HCT116 (cell line): ENCODE results near the gene ADAMTS3. TPM values are rescaled to one million over a fixed set of nuclear protein-coding genes. Genes with fewer than 3 reads are reported as not detected.

Experiments
- ATAC-seq: fragments of 200-7000 bp; cut with Tn5 transposase; 2 replicates; pipeline ENCODE4 v1.9.1; 2020; ENCODE audit warnings: mild to moderate bottlenecking, moderate library complexity
- BruUV-seq: library from RNA; stranded (reverse); fragments of 400-500 nt; replicated peaks from 2 replicates; lab custom pipeline; 2021; lab: Mats Ljungman, UMichigan
- CTCF ChIA-PET: fragments of 300-600 bp; sonication (Branson Sonifier 250); formaldehyde crosslinking; loops from one replicate; lab custom pipeline; 2021; ENCODE audit warnings: antibody characterized with exemption; lab: Charles Lee
- POLR2A ChIA-PET: fragments of 300-600, 350-600 bp; sonication (Branson Sonifier 250); formaldehyde crosslinking; loops from one replicate; lab custom pipeline; 2021; ENCODE audit warnings: antibody characterized with exemption; lab: Charles Lee
- RAD21 ChIA-PET, 2 experiments: fragments of 300-600 bp; sonication (Branson Sonifier 250); formaldehyde crosslinking; loops; one replicate each; lab custom pipeline; 2023; ENCODE audit warnings: low total read pairs in 2 of 2; ENCODE audit not compliant: uncharacterized antibody in 2 of 2, unreplicated experiment in 2 of 2, low non-redundant PET in 1 of 2; lab: Charles Lee
- DNase-seq: peaks from one replicate; pipeline ENCODE4 v3.0.0-alpha.2; 2010; ENCODE audit warnings: low read depth, low spot score
- H2AFZ ChIP-seq: fragments of 200-600 bp; shearing (Covaris generic), sonication (generic); 2 replicates; pipeline ENCODE4 v1.6.1; 2017; ENCODE audit warnings: low read depth, mixed run types, mixed read lengths, antibody characterized with exemption, low read length; ENCODE audit not compliant: poor library complexity, severe bottlenecking
- H3K27ac ChIP-seq: 2 replicates; pipeline ENCODE4 v1.5.1; 2012; ENCODE audit warnings: low read depth, low read length
- H3K27me3 ChIP-seq: fragments of 200-600 bp; sonication (generic); 2 replicates; pipeline ENCODE4 v1.6.1; 2016; ENCODE audit warnings: mixed run types, low read length, mixed read lengths; ENCODE audit not compliant: insufficient read depth
- H3K36me3 ChIP-seq, 2 experiments: fragments of 200-500 bp in 1 of 2; fragments of 200-600 bp in 1 of 2; sonication (Bioruptor generic) in 1 of 2; sonication (generic) in 1 of 2; 2 replicates each; pipeline versions ENCODE4 v1.5.1 to v1.6.1; 2014 to 2016; ENCODE audit warnings: low read length in 2 of 2, inconsistent platforms in 1 of 2, mixed read lengths in 1 of 2, mixed run types in 1 of 2; ENCODE audit not compliant: insufficient read depth in 2 of 2, control insufficient read depth in 1 of 2
- H3K4me1 ChIP-seq, 2 experiments: fragments of 200-600 bp in 1 of 2; sonication (generic) in 1 of 2; 2 replicates each; pipeline versions ENCODE4 v1.5.1 to v1.6.1; 2012 to 2017; ENCODE audit warnings: low read length in 2 of 2, inconsistent platforms in 1 of 2, mild to moderate bottlenecking in 1 of 2, mixed read lengths in 1 of 2, mixed run types in 1 of 2, moderate library complexity in 1 of 2; ENCODE audit not compliant: insufficient read depth in 2 of 2, control insufficient read depth in 1 of 2
- H3K4me2 ChIP-seq: fragments of 200-600 bp; sonication (generic); 2 replicates; pipeline ENCODE4 v1.6.1; 2017; ENCODE audit warnings: mixed run types, low read length, mixed read lengths
- H3K4me3 ChIP-seq, 2 experiments: fragments of 200-600 bp in 1 of 2; sonication (generic) in 1 of 2; replicated peaks in 1 of 2; 2 replicates each; pipeline ENCODE4 v1.5.1; 2011 to 2016; ENCODE audit warnings: low read length in 2 of 2, control low read depth in 1 of 2, low read depth in 1 of 2, mild to moderate bottlenecking in 1 of 2, mixed read lengths in 1 of 2, mixed run types in 1 of 2
- H3K79me2 ChIP-seq: fragments of 200-600 bp; sonication (generic); 2 replicates; pipeline ENCODE4 v1.6.1; 2017; ENCODE audit warnings: mild to moderate bottlenecking, mixed run types, low read length, moderate library complexity, mixed read lengths; ENCODE audit not compliant: insufficient read depth
- H3K9ac ChIP-seq: fragments of 200-600 bp; sonication (generic); 2 replicates; pipeline ENCODE4 v1.6.1; 2016; ENCODE audit warnings: low read length, mixed read lengths
- H3K9me2 ChIP-seq: fragments of 200-600 bp; sonication (generic), shearing (Covaris generic); 2 replicates; pipeline ENCODE4 v1.6.1; 2017; ENCODE audit warnings: mixed run types, mild to moderate bottlenecking, moderate library complexity; ENCODE audit not compliant: insufficient read depth
- H3K9me3 ChIP-seq, 2 experiments: fragments of 200-500 bp in 1 of 2; fragments of 200-600 bp in 1 of 2; sonication (Bioruptor generic) in 1 of 2; sonication (generic) in 1 of 2; 2 replicates each; pipeline ENCODE4 v1.6.1; 2014 to 2017; ENCODE audit warnings: low read length in 2 of 2, mixed read lengths in 2 of 2, inconsistent platforms in 1 of 2, low read depth in 1 of 2, mild to moderate bottlenecking in 1 of 2, mixed run types in 1 of 2, moderate library complexity in 1 of 2; ENCODE audit not compliant: control insufficient read depth in 1 of 2, insufficient read depth in 1 of 2
- H4K20me1 ChIP-seq: fragments of 200-600 bp; sonication (generic), shearing (Covaris generic); 2 replicates; pipeline ENCODE4 v1.6.1; 2017; ENCODE audit warnings: mixed run types, mild to moderate bottlenecking, moderate library complexity; ENCODE audit not compliant: insufficient read depth
- CEBPB ChIP-seq: IDR thresholded peaks from 2 replicates; pipeline ENCODE4 v1.6.1; 2012; ENCODE audit warnings: low read depth
- EGR1 ChIP-seq: IDR thresholded peaks from 2 replicates; pipeline ENCODE4 v1.6.1; 2012; ENCODE audit warnings: low read depth
- ELF1 ChIP-seq: IDR thresholded peaks from 2 replicates; pipeline ENCODE4 v1.6.1; 2012; ENCODE audit warnings: low read depth, borderline replicate concordance
- EZH2 ChIP-seq: fragments of 200-600 bp; sonication (generic); IDR thresholded peaks from 2 replicates; pipeline ENCODE4 v1.6.1; 2017; ENCODE audit warnings: antibody characterized with exemption, mixed run types
- JUND ChIP-seq: IDR thresholded peaks from 2 replicates; pipeline ENCODE4 v1.6.1; 2012
- POLR2A ChIP-seq: IDR thresholded peaks from 2 replicates; pipeline ENCODE4 v1.7.0; 2011; ENCODE audit warnings: borderline replicate concordance; ENCODE audit not compliant: insufficient read depth, insufficient read length; ENCODE audit errors: extremely low read depth
- POLR2AphosphoS5 ChIP-seq: IDR thresholded peaks from 2 replicates; pipeline ENCODE4 v1.6.1; 2011; ENCODE audit warnings: mild to moderate bottlenecking, low read depth, low read length, moderate library complexity
- RAD21 ChIP-seq: IDR thresholded peaks from 2 replicates; pipeline ENCODE4 v1.6.1; 2012; ENCODE audit warnings: low read depth, mild to moderate bottlenecking
- SP1 ChIP-seq: IDR thresholded peaks from 2 replicates; pipeline ENCODE4 v1.6.1; 2012; ENCODE audit warnings: low read depth
- SRF ChIP-seq: IDR thresholded peaks from 2 replicates; pipeline ENCODE4 v1.6.1; 2012; ENCODE audit warnings: low read depth
- ZFX ChIP-seq: fragments of 450-650 bp; IDR thresholded peaks from 2 replicates; pipeline ENCODE4 v1.6.1; 2017
- ZNF274 ChIP-seq: fragments of 200-500 bp; sonication (Bioruptor generic); IDR thresholded peaks from 2 replicates; pipeline ENCODE4 v1.6.1; 2014; ENCODE audit warnings: mild to moderate bottlenecking, low read depth, low read length, inconsistent platforms
- intact Hi-C: fragments of 100-400 bp; cut with micrococcal nuclease; formaldehyde crosslinking; loops from 2 replicates; pipeline ENCODE4 v1.10.0; 2022
- total RNA-seq: library from RNA; stranded (reverse); gene quantifications from one replicate; pipeline ENCODE4 v1.2.1, GENCODE V29; 2021; ENCODE audit not compliant: unreplicated experiment
- TF ChIP-seq, protein P1 (sequence below): IDR thresholded peaks from 2 replicates; pipeline ENCODE4 v1.6.1; 2011; ENCODE audit warnings: mild to moderate bottlenecking, low read length, moderate library complexity; ENCODE audit not compliant: insufficient replicate concordance; ENCODE audit errors: extremely low read depth
- TF ChIP-seq, protein P2 (sequence below): IDR thresholded peaks from 2 replicates; pipeline ENCODE4 v1.6.1; 2012

ADAMTS3 gene
- total RNA-seq, 1 experiment from 2014 or later, result not detected

DNA sequence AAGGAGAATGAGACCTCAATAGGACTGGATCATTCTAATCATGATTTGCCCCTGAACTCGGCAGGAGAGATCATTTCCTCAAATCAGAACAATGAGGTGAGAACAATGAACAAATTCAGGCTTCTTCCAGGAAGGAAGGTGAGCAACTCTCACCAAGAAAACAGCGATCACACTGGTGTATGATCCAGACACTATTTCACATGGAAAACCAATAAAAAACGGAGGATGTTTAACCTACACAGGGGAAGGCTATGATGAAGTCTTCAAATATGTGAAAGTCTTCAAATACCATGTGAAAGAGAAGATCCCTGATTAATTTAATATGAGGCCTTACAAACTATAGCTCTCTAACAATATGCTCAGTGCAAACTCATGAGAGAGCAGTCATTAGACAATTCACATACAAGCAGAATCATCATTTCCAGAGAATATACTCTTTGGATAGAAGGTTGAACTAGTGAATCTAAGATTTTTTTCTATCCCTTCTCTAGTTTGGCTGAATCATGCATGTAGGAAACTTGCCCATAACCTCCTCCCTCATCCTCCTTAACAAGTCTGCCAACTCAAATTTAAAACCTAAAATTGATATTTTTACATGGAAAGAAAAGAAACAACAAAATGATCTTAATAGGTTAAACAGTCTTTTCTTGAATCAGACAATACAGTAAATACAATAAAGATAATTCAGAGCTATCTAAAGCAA, 122.5 kb downstream of the ADAMTS3 start:
- no peaks in the 10 kb centered on the region for H3K36me3 ChIP-seq
- H4K20me1 ChIP-seq, result no peaks in the 10 kb centered on the region
- H3K9me3 ChIP-seq, result peaks cover 4 to 10% of the 10 kb centered on the region in 2 experiments; a peak in 1 of 4 replicates
- ChIA-PET POLR2A (no interaction called here), CTCF (no interaction called here), RAD21 (no interaction called here)
- H3K4me1 ChIP-seq, result no peaks in the 10 kb centered on the region
- no peaks in the 10 kb centered on the region for H3K27me3 ChIP-seq
- TF ChIP-seq ZFX (no peak), ELF1 (no peak), SP1 (no peak), JUND (no peak), POLR2AphosphoS5 (no peak), EGR1 (no peak), POLR2A (no peak), CEBPB (no peak), ZNF274 (no peak), SRF (no peak), RAD21 (no peak), EZH2 (no peak)
- TF ChIP-seq, protein P1, sequence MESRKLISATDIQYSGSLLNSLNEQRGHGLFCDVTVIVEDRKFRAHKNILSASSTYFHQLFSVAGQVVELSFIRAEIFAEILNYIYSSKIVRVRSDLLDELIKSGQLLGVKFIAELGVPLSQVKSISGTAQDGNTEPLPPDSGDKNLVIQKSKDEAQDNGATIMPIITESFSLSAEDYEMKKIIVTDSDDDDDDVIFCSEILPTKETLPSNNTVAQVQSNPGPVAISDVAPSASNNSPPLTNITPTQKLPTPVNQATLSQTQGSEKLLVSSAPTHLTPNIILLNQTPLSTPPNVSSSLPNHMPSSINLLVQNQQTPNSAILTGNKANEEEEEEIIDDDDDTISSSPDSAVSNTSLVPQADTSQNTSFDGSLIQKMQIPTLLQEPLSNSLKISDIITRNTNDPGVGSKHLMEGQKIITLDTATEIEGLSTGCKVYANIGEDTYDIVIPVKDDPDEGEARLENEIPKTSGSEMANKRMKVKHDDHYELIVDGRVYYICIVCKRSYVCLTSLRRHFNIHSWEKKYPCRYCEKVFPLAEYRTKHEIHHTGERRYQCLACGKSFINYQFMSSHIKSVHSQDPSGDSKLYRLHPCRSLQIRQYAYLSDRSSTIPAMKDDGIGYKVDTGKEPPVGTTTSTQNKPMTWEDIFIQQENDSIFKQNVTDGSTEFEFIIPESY, result no peak
- TF ChIP-seq, protein P2, sequence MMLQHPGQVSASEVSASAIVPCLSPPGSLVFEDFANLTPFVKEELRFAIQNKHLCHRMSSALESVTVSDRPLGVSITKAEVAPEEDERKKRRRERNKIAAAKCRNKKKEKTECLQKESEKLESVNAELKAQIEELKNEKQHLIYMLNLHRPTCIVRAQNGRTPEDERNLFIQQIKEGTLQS, result no peak
- H3K9ac ChIP-seq, result no peak overlapping the region
- no peak overlapping the region for H3K4me2 ChIP-seq
- intact Hi-C loops, result no loop called here
- no TSS peak for BruUV-seq
- H3K79me2 ChIP-seq, result no peaks in the 10 kb centered on the region
- no peak for ATAC-seq
- H3K27ac ChIP-seq, result no peak overlapping the region
- no peak overlapping the region for H2AFZ ChIP-seq
- DNase-seq, result no peak
- no peak overlapping the region for H3K4me3 ChIP-seq
- no peaks in the 10 kb centered on the region for H3K9me2 ChIP-seq
